Neuronal stem cell (in vitro differentiated cells): ENCODE results near the gene RUNX2.

ENCODE experiments used
- DNase-seq: peaks from one replicate; pipeline ENCODE4 v3.0.0-alpha.2; 2013; ENCODE audit warnings: low spot score
- H2AFZ ChIP-seq: one replicate; pipeline ENCODE4 v1.6.1; 2013; ENCODE audit warnings: mild to moderate bottlenecking, low read length, inconsistent platforms
- H2AK5ac ChIP-seq: 2 replicates; pipeline ENCODE4 v1.6.1; 2013; ENCODE audit warnings: low read depth, mild to moderate bottlenecking, inconsistent platforms, low read length, moderate library complexity, mixed read lengths
- H2BK120ac ChIP-seq: 2 replicates; pipeline ENCODE4 v1.6.1; 2013; ENCODE audit warnings: low read depth, mild to moderate bottlenecking, inconsistent platforms, low read length, moderate library complexity, mixed read lengths
- H2BK12ac ChIP-seq: one replicate; pipeline ENCODE4 v1.6.1; 2013; ENCODE audit warnings: low read length, inconsistent platforms
- H2BK15ac ChIP-seq: 2 replicates; pipeline ENCODE4 v1.6.1; 2013; ENCODE audit warnings: mild to moderate bottlenecking, low read length, inconsistent platforms, mixed read lengths
- H2BK5ac ChIP-seq: one replicate; pipeline ENCODE4 v1.6.1; 2013; ENCODE audit warnings: inconsistent platforms, mild to moderate bottlenecking, low read length, moderate library complexity
- H3K14ac ChIP-seq: one replicate; pipeline ENCODE4 v1.6.1; 2013; ENCODE audit warnings: low read length, inconsistent platforms
- H3K18ac ChIP-seq: 2 replicates; pipeline ENCODE4 v1.6.1; 2013; ENCODE audit warnings: low read length, inconsistent platforms
- H3K23ac ChIP-seq: 2 replicates; pipeline ENCODE4 v1.6.1; 2013; ENCODE audit warnings: low read depth, mild to moderate bottlenecking, mixed read lengths, low read length, inconsistent platforms; ENCODE audit not compliant: poor library complexity
- H3K27ac ChIP-seq: replicated peaks from 3 replicates; pipeline ENCODE4 v1.5.1; 2013; ENCODE audit warnings: low read length, inconsistent platforms
- H3K27me3 ChIP-seq, 3 experiments: 2 replicates each; pipeline ENCODE4 v1.6.1; 2013; ENCODE audit warnings: low read length in 3 of 3, mild to moderate bottlenecking in 2 of 3, inconsistent platforms in 1 of 3, low read depth in 1 of 3, mixed read lengths in 1 of 3, moderate library complexity in 1 of 3; ENCODE audit not compliant: control insufficient read depth in 3 of 3, insufficient read depth in 3 of 3
- H3K36me3 ChIP-seq, 2 donors: replicated peaks in 1 of 2; 2 replicates each; pipeline ENCODE4 v1.6.1; 2013; ENCODE audit warnings: low read length in 2 of 2; ENCODE audit not compliant: control insufficient read depth in 2 of 2, insufficient read depth in 2 of 2
- H3K4ac ChIP-seq: 2 replicates; pipeline ENCODE4 v1.6.1; 2013; ENCODE audit warnings: inconsistent platforms, mild to moderate bottlenecking, low read length, moderate library complexity
- H3K4me1 ChIP-seq, 2 donors: 1 replicate in 1 of 2; 2 replicates in 1 of 2; pipeline ENCODE4 v1.6.1; 2013; ENCODE audit warnings: low read length in 2 of 2, low read depth in 1 of 2; ENCODE audit not compliant: control insufficient read depth in 2 of 2, insufficient read depth in 1 of 2
- H3K4me2 ChIP-seq: one replicate; pipeline ENCODE4 v1.6.1; 2013; ENCODE audit warnings: mild to moderate bottlenecking, low read length, inconsistent platforms; ENCODE audit not compliant: insufficient read depth, poor library complexity, severe bottlenecking
- H3K4me3 ChIP-seq, 2 donors: 2 replicates each; pipeline ENCODE4 v1.5.1; 2013; ENCODE audit warnings: low read length in 2 of 2, mild to moderate bottlenecking in 2 of 2, inconsistent platforms in 1 of 2, moderate library complexity in 1 of 2
- H3K79me1 ChIP-seq: one replicate; pipeline ENCODE4 v1.6.1; 2013; ENCODE audit warnings: low read depth, mild to moderate bottlenecking, inconsistent platforms, low read length, moderate library complexity
- H3K9ac ChIP-seq: one replicate; pipeline ENCODE4 v1.6.1; 2013; ENCODE audit warnings: mild to moderate bottlenecking, low read depth, low read length, inconsistent platforms; ENCODE audit not compliant: poor library complexity
- H3K9me3 ChIP-seq, 2 donors: replicated peaks in 1 of 2; 2 replicates each; pipeline versions ENCODE3 to v1.6.1; 2013; ENCODE audit warnings: low read length in 2 of 2, mild to moderate bottlenecking in 2 of 2, inconsistent platforms in 1 of 2, low read depth in 1 of 2, mixed read lengths in 1 of 2, moderate library complexity in 1 of 2; ENCODE audit not compliant: control insufficient read depth in 2 of 2, insufficient read depth in 1 of 2
- H4K8ac ChIP-seq: one replicate; pipeline ENCODE4 v1.6.1; 2013; ENCODE audit warnings: low read depth, mild to moderate bottlenecking, inconsistent platforms, low read length, moderate library complexity
- H4K91ac ChIP-seq: one replicate; pipeline ENCODE4 v1.6.1; 2013; ENCODE audit warnings: low read length, low read depth, mild to moderate bottlenecking, inconsistent platforms; ENCODE audit not compliant: poor library complexity
- WGBS, 2 donors: extraction: QIAGEN DNeasy Blood & Tissue Kit; methylation state at CpG; one replicate each; pipeline ENCODE4 v1.1.7; 2013; ENCODE audit warnings: missing lambda C conversion rate in 2 of 2, mixed read lengths in 1 of 2; ENCODE audit not compliant: insufficient read length in 2 of 2, insufficient replicate concordance in 1 of 2; ENCODE audit errors: extremely low coverage in 2 of 2; 5-methylcytosine and 5-hydroxymethylcytosine counted together

The RUNX2 gene

GRCh38 chr6:45609141-45609638 is 281.1 kb downstream of the RUNX2 start:
- Histone ChIP-seq H2BK120ac (no peak overlapping the region), H3K4me3 (no peak overlapping the region), H3K9me3 (no peaks in the 10 kb centered on the region), H2BK5ac (no peak overlapping the region), H2BK12ac (no peak overlapping the region), H4K8ac (no peak overlapping the region), H3K4me1 (no peaks in the 10 kb centered on the region), H3K9ac (no peak overlapping the region), H4K91ac (no peak overlapping the region), H2BK15ac (no peak overlapping the region), H3K4me2 (no peak overlapping the region), H3K36me3 (no peaks in the 10 kb centered on the region), H3K4ac (no peak overlapping the region), H3K18ac (no peak overlapping the region), H3K14ac (no peak overlapping the region), H3K79me1 (no peaks in the 10 kb centered on the region), H2AFZ (no peak overlapping the region), H2AK5ac (no peak overlapping the region), H3K27ac (no peak overlapping the region), H3K23ac (no peak overlapping the region), H3K27me3 (no peaks in the 10 kb centered on the region)
- no peak for DNase-seq
- no CpG with 5 or more reads among the region's 6 CpGs for WGBS, 2 donors

- no peak overlapping the region for H4K91ac ChIP-seq
- no CpG with 5 or more reads among the region's 1 CpG for WGBS, 2 donors
- H2AK5ac ChIP-seq, result no peak overlapping the region
- H3K36me3 ChIP-seq, result no peaks in the 10 kb centered on the region
- no peak overlapping the region for H3K14ac ChIP-seq
- H3K27ac ChIP-seq, result no peak overlapping the region
- no peak overlapping the region for H3K4me3 ChIP-seq
- no peak for DNase-seq
- no peak overlapping the region for H2BK120ac ChIP-seq
- H2AFZ ChIP-seq, result no peak overlapping the region
- no peaks in the 10 kb centered on the region for H3K27me3 ChIP-seq
- no peaks in the 10 kb centered on the region for H3K9me3 ChIP-seq
- H2BK12ac ChIP-seq, result no peak overlapping the region
- H2BK15ac ChIP-seq, result no peak overlapping the region
- H3K9ac ChIP-seq, result no peak overlapping the region
- no peaks in the 10 kb centered on the region for H3K79me1 ChIP-seq
- no peak overlapping the region for H3K4ac ChIP-seq
- H3K4me2 ChIP-seq, result no peak overlapping the region
- no peak overlapping the region for H2BK5ac ChIP-seq
- H3K23ac ChIP-seq, result no peak overlapping the region
- H4K8ac ChIP-seq, result no peak overlapping the region
- no peaks in the 10 kb centered on the region for H3K4me1 ChIP-seq
- H3K18ac ChIP-seq, result no peak overlapping the region
Measured at GRCh38 chr6:45610374-45610773, 282.2 kb downstream of the RUNX2 start.

GRCh38 chr6:45610832-45611231 is 282.7 kb downstream of the RUNX2 start:
- no CpG with 5 or more reads among the region's 2 CpGs for WGBS, 2 donors
- Histone ChIP-seq H2BK15ac (no peak overlapping the region), H2BK5ac (no peak overlapping the region), H2BK12ac (no peak overlapping the region), H3K27ac (no peak overlapping the region), H2BK120ac (no peak overlapping the region), H3K9ac (no peak overlapping the region), H3K18ac (no peak overlapping the region), H3K9me3 (no peaks in the 10 kb centered on the region), H2AK5ac (no peak overlapping the region), H3K27me3 (no peaks in the 10 kb centered on the region), H4K91ac (no peak overlapping the region), H3K4me1 (no peaks in the 10 kb centered on the region), H4K8ac (no peak overlapping the region), H2AFZ (no peak overlapping the region), H3K79me1 (no peaks in the 10 kb centered on the region), H3K23ac (no peak overlapping the region), H3K36me3 (no peaks in the 10 kb centered on the region), H3K4me3 (no peak overlapping the region), H3K4ac (no peak overlapping the region), H3K4me2 (no peak overlapping the region), H3K14ac (no peak overlapping the region)
- no peak for DNase-seq

- Histone ChIP-seq H3K23ac (no peak overlapping the region), H2BK15ac (no peak overlapping the region), H3K79me1 (no peaks in the 10 kb centered on the region), H3K18ac (no peak overlapping the region), H3K9me3 (no peaks in the 10 kb centered on the region), H3K4me3 (no peak overlapping the region), H3K9ac (no peak overlapping the region), H3K4ac (no peak overlapping the region), H2AK5ac (no peak overlapping the region), H2AFZ (no peak overlapping the region), H2BK5ac (no peak overlapping the region), H3K27me3 (no peaks in the 10 kb centered on the region), H3K4me1 (no peaks in the 10 kb centered on the region), H2BK120ac (no peak overlapping the region), H3K4me2 (no peak overlapping the region), H3K14ac (no peak overlapping the region), H4K91ac (no peak overlapping the region), H3K36me3 (no peaks in the 10 kb centered on the region), H2BK12ac (no peak overlapping the region), H3K27ac (no peak overlapping the region), H4K8ac (no peak overlapping the region)
- no CpG with 5 or more reads among the region's 2 CpGs for WGBS, 2 donors
- DNase-seq, result no peak
Measured at GRCh38 chr6:45611491-45611890, 283.4 kb downstream of the RUNX2 start.
